ENCODE results near the gene ABI3BP. TPM values are rescaled to one million over a fixed set of nuclear protein-coding genes. Genes with fewer than 3 reads are reported as not detected.

ABI3BP gene
- total and polyA plus RNA-seq, 10 of the 15 experiments (the other 5 are each of a cell fraction or from before 2014, with no cell fraction given) = 0.03 to 0.42 (median 0.11) TPM; not detected in 4

GRCh38 chr3:100753846-100754245 is 239.4 kb downstream of the ABI3BP start:
- no peaks in the 10 kb centered on the region for H3K79me2 ChIP-seq (ENCODE audit: control insufficient read depth, insufficient read depth, low read length)
- no peak overlapping the region for H3K27ac ChIP-seq (ENCODE audit: control insufficient read depth, insufficient read depth)
- BruUV-seq (replicated peaks) = no TSS peak
- H4K20me1 ChIP-seq (ENCODE audit: control insufficient read depth, insufficient read depth) = no peaks in the 10 kb centered on the region
- H3K36me3 ChIP-seq (ENCODE audit: control insufficient read depth in 2 of 2, insufficient read depth in 2 of 2, low read length in 1 of 2) = peaks cover 0 to 20% of the 10 kb centered on the region in 2 experiments; a peak in 2 of 4 replicates
- POLR2A ChIA-PET = interaction anchor here (0.7 kb wide), 1 partner anchor 378 kb away, joined by 3 read pairs; no protein-coding TSS in a partner anchor
- H3K4me3 ChIP-seq = no peak overlapping the region
- ATAC-seq (no peak), FAIRE-seq (no peak), DNase-seq (ENCODE audit: low read depth, low spot score) (no peak)
- RAD21 ChIA-PET (ENCODE audit: unreplicated experiment) = no interaction called here
- no peak overlapping the region for H3K9ac ChIP-seq (ENCODE audit: control insufficient read depth, insufficient read depth, low read length)
- no peaks in the 10 kb centered on the region for H3K9me3 ChIP-seq (replicated peaks; ENCODE audit: control insufficient read depth, insufficient read depth, low read length)
- H2AFZ ChIP-seq (ENCODE audit: control insufficient read depth, low read depth, low read length) = no peak overlapping the region
- intact Hi-C loops (cut with micrococcal nuclease; ENCODE audit: unreplicated experiment) (no loop called here), in situ Hi-C loops (cut with MboI) (no loop called here)
- CTCF ChIA-PET = no interaction called here
- no peaks in the 10 kb centered on the region for H3K4me1 ChIP-seq (ENCODE audit: control insufficient read depth, insufficient read depth, low read length)
- no peaks in the 10 kb centered on the region for H3K27me3 ChIP-seq (replicated peaks in 1 of 2; ENCODE audit: control insufficient read depth in 2 of 2, insufficient read depth in 2 of 2, low read length in 1 of 2)
- SMC1A ChIA-PET (ENCODE audit: uncharacterized antibody, unreplicated experiment) = interaction anchor here (0.9 to 1.2 kb wide), 3 partner anchors 10 to 499 kb away, joined by 3 read pairs; no protein-coding TSS in a partner anchor
- H3K4me2 ChIP-seq (ENCODE audit: control insufficient read depth, insufficient read depth) = no peak overlapping the region
- 98% methylated on average over 2 of the region's 2 CpGs for WGBS (ENCODE audit: insufficient coverage, insufficient replicate concordance, low lambda C conversion rate, missing lambda C conversion rate)
- TF ChIP-seq PRDM15 (CRISPR knock-in tag; IDR thresholded peaks at IDR 0.05) = no peak
- no peak for TF ChIP-seq POLR2A (IDR thresholded peaks at IDR 0.05; ENCODE audit: low read depth, low read length)
- TF ChIP-seq PML (IDR thresholded peaks at IDR 0.05; ENCODE audit: low read length) = no peak
- TF ChIP-seq CBX5 (IDR thresholded peaks at IDR 0.05; ENCODE audit: low read depth) = no peak
- TF ChIP-seq IRF3 (IDR thresholded peaks at IDR 0.05) = no peak
- TF ChIP-seq NR2F1 (conservative IDR thresholded peaks at IDR 0.05) = no peak
- TF ChIP-seq ZNF207 (IDR thresholded peaks at IDR 0.05; ENCODE audit: borderline replicate concordance) = no peak
